ENCODE results near the gene ECM2.

The ECM2 gene

DNA sequence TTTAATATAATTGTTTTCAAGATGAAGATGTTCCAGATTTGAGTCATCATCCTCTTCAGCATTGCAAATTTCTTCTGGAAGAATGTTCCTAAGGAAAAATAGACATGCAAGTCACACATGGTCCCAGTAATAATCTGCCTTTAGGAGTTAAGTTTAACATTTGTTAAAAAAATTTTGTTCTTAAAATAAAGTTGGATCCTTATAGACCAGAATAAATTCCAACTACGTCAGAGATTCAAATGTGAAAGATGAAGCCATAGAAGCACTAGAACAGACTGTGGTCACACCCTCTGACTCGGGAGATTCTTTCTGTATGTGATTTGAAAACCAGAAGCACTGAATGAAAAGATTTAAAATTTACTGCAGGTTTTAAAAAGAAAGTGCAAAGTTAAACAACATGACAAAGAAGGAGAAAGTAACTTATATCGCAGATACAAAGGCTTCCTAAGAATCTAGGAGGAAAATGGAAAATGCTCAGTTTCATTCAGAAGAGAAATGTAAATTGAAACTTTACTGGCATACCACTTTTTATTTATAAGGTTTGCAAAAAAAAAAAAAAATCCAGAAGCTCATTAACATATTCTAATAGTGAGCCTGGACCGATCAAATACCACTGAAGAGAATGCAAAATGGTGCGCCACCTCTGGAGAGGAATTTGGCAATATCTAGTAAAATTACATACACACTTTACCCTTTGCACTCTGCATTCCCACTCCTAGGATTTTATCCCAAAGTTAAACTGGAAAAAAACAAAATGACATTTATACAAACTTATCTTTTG lies 39.2 kb downstream of the ECM2 start:
- DNase-seq = no peak

DNA sequence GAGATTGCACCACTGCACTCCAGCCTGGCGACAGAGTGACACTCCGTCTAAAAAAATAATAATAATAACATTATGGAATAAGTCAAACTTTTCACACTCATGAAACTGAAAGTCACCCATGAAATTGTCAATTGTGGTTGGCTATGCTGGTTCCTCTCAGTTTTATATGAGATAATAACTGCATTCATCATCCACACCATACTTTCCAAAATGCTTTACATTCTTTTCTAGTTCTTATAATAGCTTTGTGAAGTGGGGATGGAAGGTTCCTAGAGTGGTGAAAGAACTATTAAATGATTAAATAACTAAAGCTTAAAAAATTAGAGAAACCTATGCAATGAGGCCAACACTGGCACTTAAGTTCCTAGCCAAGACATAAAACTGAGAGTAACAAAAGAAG lies 40.9 kb downstream of the ECM2 start:
- DNase-seq = no peak

DNA sequence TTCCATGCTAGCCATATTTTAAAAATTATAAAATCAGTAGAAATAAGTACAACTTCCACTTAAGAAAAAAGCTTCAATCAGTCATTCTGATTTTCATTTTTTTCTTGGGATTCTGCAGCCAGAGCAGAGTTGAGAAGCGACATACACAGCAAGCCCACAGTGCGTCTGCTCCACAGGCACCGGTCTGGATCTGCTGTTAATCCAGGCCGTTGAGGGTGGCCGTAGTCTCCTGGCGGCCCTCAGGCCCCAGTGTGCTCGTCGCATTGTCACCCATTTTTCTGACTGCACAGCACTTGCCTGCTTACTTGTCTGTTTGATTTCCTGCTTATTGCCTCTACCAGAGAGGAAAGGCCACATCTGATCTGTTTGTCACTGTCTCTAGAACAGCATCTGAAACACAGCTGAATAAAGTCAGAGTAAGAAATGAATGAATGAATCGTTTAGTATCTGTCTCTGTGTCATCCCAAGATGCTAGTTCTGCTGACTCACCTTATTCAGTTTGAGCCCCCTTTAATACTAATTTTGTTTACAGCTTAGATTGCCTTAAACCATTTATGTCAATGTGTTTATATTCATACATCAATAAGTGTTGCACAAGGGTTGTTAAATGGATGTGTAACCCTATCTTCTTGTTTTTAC lies 41.9 kb downstream of the ECM2 start:
- no peak for DNase-seq

DNA sequence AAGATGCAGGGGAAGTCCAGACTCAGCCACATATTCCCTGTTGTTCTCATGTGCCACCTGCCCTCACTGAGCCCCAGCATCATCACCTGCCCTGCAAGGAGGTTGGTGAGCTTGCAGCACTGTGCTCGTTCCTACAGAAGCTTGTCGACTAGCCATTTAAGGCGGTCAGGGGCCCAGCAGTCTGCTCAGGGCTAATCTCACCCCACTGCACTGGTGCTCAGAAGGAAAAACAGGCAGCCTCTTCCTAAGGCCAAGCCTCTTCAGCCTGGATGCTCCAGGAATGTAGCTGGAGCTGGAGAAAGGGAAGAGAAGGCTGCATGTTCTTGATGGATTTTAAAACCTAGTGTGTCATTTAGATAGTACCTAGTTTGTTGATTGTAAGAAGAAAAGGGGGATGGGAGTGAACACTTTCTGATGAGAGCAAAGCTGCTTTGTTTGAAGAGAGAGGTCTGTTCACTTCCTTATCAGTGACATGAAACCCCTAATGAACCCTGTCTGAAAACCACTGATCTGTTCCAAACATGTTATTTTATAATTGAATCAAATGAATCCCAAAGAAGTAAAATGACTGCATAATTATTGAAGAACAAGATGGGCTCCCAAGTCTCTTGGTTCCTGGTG lies 42.9 kb downstream of the ECM2 start:
- DNase-seq = no peak

DNA sequence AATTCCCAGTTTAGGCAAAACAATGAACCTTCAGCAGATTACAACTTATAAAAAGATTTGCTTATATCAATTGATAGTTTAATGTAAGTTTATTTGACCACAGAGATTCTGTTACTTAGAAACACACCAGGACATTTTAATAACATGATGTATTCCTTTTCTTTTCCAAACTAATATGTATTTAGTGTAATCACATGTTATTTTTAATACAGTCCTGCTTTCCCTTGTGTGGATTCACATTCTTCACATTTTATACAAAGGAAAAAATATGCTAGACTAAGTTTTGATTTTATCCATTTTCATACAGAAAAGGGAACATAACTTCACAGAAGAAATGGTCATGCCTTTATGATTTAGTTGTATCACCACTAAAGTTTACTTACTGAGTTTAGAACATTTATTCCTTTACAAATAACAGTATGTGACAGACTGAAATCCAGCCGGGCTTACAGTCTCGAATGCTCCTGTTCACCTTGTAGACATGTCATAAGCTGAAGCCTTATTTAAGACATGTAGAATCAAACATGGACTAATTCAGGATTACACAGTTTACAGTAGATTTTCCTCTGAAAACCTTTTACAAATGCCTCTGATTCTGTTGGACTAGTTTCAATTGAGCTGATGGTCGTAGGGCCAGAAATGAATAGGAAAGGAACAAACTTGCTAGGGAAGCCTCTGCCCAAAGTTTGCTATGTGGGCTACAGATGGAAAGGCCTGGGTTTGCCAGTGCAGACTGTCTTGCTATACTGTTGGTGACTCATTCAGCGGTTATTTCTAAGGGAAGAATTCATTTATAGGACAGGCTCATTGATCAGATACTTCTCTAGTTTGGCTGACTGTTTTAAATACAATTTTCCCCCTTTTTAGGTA lies 46.9 kb downstream of the ECM2 start:
- DNase-seq = no peak

DNA sequence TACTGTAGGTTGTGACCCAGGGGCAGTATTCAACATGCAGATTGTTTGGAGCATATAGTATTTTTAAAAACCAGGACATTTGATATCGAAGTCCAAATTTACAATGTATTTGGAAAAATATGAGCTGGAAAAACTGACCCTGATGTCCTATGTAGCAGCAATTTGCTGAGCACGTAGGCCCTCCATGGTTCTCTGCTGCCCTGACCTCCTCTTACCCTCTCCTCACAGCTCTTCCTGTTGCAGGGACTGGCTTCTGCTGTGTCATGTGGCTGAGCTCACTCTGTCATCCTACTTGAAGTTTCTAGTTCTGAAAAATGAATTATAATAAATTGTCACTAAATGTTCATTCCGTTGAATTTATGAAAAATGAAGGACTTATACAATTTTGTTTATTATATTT lies 49.4 kb downstream of the ECM2 start:
- DNase-seq = no peak

DNA sequence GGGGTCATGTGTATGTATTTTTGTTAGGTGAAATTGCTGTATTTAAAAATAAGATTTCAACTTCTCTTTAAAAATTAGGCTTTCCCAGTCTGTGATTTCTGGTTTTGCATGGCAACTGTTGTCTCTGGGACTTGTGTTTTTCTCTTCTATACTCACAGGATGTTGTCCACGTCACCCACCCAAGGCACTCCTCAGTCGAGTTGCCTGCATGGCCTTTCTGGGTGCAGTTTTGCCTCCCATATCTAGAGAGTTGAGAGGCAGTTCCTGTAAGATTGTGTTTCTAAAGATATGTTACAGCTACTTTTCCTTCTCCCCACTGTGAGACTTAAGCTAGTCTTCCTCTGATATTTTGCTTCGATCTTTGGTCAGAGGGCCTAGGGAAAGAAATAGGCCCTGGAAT lies 51.2 kb downstream of the ECM2 start:
- DNase-seq = no peak

DNA sequence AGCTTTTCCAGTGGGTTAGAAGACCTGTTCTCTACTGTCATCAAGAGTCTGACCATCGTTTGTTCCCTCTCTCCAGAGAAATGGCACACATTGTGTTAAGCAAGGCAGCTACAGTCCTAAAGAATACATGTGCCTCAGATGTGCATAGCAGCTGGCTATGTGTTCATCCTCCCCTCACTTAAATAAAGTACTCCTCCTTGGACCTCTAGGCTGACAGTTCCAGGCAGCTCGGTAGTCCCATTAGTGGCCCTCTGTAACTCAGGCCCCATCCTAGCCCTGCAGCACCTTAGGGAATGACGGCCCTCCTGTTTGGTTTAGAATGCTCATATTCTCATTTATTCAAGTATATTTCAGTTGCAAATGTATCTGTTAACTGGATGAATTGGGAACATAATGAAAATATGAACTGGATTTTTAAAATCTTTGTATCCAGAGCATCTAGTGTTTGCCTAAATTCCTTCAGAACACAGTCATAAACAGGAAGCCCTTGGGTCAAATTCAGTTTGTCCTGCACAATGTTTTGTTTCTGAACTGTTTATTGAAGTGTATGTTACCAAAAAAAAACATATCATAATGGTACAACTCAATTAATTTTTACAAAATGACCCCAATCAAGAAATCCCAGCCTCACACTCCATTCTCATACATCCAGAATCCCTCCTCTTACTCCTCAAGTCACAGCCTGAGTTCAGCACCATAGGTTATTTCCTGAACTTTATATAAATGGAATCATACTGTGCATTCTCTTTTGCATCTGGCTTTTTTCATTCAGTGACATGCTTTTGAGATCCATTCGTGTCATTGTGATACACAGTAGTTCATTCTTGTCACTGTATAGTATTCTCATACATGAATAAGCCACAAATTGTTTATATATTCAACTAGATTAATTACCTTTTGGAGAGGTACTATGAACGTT lies 51.9 kb downstream of the ECM2 start:
- DNase-seq = no peak

DNA sequence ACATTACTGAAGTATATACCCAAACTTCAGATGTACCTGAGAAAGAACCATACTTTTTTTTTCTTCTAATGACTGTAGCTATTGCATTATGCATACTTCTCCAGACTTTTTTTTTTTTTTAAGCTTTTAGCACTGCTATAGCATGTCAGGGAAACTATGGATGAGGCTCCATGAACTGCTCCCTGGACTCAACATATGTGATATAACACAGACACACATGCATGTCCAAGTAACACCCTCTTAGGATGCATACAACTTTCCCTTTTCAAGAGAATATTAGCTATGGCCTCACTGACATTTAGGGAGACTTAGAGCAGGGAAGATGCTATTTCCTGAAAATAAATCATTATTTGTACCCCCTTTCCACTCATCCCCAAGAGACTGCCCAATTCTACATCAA lies 53.0 kb downstream of the ECM2 start:
- no peak for DNase-seq

DNA sequence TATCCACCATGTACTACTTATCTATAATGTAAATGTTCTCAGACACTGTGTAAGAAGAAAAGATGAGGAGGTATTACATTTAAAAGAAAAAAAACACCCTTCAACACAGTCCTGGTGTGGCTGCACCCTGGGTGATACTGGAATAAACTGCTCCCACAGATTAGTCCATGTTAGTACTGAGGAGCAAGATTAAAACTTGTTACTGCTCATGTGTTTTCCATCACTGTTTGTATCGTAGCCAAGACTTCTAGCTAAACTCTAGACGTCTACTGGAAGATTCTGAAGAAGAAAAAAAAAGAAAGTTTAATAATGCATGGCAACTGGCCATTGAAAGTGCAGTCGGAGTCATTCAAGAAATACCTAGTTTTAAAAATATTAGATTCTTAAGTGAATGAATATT lies 53.5 kb downstream of the ECM2 start, which contains the start of gene ASPN:
TSS of gene ASPN (minus strand) at position 178 of the 400 bp plus-strand sequence.
- no peak for DNase-seq

DNA sequence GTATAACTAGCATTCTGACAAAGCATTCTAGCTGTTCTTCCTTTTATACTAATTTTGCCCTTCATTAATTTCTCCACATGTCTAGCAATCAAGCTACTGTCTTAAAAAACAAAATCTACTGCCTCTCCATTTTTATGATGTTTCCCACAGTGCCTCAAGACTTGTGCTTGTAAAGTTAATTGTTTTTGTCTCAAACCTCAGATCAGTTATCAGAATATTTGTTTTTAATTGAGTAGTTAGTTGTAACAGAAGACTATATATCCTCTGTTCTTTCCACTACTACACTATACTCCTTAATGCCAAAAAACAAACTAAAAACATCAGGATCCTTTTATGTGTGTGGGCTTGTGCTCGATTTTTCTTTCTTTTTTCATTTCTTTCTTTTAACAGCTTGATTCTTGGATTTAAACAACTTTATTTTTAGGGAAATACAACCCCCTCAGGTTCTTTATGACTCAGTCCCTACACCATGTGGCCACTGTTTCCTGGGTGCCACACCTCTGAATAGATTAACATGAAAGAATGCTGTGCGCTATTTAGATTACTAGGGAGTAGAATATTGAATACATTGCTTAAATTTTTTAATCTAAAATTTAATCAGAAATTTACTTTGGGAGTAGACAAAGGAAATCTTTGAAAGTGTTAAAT lies 54.7 kb downstream of the ECM2 start:
- DNase-seq = no peak

DNA sequence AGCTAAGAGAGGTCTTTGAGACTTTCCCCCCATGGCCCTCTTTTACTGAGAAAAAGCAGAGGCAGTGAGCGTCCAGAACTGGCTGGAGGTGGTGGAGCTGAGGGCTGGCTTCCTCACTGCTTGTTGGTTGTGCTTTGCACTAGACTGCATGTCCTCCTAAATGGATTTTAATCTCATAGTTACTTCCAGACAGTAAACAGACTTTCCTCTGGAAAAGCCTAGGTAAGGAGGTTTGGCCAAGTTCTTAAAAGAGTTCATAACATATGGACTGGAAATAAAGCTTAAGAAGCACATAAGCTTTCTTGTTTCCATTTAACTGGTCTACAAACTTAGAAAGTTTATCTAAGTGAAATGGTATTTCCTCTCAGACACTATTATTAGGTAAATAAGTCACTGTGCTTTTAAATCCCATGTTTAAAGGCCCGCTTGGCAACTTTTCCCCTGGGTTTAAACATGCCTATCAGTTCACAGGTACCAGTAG lies 55.5 kb downstream of the ECM2 start:
- DNase-seq = no peak

DNA sequence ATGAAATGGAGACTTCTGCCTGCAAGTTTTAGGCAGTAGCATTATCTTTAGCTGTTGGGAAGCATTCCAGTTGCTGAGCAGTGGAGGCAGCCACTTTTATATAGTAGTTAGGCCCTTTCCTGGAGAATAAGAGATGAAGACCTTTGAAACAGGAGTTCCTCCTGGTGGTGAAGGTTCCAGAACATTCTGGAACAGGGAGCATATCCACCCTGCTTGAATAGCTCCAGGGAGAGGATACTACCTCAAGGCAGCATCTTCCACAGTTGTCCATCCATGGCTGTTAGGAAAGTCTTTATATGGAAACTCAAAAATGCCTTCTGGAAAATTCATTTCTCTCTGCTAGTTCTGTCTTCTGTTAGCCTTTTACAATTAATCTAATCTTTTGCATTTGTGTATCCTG lies 56.4 kb downstream of the ECM2 start:
- no peak for DNase-seq

DNA sequence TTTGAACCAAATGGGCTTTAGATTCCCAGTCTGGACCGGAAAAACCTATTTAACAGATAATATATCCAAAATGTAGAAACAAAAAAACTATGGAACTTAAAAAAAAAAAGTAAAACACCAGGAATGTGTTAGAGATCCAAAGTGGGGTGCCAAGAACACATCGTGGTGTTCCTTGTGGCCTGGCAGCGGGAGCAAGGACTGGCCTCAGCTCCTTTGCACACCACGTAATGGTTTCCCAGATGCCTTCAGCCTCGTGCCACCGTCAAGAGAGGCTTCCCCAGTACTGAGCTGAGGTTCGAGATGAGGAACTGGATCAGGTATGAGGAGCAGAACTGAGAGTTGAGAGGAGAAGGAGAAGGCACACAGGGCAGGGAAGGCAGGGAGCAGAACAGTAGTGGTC lies 57.0 kb downstream of the ECM2 start:
- no peak for DNase-seq

DNA sequence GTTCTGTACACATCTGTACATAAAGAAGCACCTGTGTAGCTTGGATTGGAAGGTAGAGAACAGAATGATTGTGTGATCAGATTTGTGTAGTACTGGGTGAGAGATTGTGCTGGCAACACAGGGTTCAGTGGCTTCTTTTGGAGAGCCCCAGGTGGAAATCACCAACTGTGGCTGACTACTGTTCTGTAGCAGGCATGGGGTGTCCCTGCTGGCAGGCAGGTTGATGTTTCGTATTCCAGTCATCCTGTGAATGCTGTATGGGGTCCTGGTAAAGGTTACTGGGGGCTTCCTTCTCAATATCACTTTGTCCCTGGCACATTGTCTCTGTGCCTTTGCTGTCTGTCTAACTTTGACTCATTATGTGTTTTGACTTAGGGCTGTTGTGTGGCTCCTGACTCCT lies 58.8 kb downstream of the ECM2 start:
- DNase-seq = no peak

DNA sequence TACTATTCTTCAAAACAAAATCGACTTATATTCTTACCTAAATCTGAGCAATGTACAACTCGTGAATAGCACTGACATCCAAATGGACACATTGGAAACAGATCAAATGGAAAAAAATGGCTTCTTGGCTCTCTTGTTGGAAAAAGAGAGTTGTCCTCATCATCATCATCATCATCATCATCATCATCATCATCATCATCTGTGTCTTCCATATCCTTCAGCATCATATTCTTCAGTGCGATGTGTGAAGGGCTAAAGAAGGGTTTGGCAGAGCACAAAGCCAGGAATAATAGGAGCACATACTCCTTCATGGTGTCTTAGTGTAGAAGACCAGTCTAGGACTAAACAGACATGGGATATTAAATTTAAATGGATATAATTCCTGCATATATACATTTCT lies 61.2 kb downstream of the ECM2 start:
- no peak for DNase-seq

DNA sequence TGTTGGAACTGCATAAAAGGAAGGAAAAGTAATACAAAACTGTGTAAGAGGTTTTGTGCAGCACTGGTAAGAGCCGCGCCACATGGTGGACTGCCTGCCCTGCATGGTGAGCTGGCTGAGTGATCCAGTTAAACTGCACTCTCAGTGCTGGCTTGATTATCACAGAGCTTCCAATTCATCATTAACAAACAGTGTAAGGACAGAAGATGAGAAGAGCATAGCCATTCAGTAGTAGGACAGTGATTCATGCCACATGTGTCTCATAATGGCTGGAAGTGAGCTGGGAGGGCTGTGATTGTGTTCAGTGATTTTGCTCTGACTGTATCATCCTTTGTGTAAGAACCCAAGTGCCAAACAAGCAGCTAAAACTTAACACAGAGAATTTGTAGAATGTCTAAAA lies 67.6 kb downstream of the ECM2 start:
- DNase-seq = no peak

DNA sequence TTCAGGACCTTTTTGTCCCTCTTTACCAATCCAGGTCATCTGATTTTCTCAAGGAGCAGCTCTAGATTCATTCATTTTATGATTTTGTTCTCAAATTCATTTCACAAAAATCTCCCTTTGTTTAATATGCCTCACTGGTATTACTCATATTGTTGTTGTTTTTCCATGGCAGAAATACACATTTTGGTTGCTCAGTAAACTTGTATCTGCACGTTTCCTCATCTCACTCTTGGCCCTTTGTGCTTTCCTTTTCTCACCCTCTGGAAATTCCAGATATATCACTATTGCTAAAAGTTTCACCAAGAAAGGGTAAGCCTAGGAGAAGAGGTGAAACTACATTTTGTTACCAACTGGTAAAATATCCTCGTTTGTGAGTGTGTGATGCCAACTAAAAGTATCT lies 68.3 kb downstream of the ECM2 start:
- DNase-seq = no peak

DNA sequence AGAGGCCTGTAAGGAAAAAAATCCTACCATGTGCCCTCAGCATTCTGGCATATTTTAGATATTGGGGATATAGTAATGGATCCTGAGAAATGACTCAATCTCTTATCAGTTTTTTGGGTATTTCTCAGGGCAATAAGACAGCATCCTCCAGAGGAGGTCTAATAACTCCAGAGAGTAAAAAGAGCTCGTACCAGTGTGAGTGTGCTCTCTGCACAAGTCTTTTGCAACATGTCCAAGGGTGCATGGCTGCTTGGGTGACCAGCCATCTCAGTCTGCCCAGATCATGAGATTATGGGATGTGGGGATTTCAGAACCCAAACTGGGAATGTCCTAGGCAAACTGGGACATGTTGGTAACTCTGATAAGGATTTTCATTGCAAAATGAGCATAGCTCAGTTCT lies 68.7 kb downstream of the ECM2 start:
- no peak for DNase-seq

DNA sequence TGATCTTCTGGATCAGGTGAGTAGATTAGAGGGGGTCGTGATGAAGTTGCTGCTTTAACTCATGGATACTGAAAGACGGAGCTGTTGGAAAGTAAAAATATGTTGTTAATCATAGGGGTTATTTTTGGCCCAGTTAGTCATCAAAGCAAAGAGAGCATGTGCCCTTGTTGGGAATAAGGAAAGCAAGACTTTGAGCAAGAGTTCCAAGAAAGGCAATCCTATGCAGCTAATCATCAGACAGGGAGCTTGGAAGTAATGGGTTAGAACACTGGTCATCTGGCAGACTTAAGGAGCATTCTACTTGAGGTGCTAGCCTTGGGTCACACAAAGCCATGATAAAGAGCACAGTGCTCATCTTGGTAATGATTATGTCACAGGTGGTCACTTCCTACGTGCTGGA lies 71.8 kb downstream of the ECM2 start:
- DNase-seq = no peak

DNA sequence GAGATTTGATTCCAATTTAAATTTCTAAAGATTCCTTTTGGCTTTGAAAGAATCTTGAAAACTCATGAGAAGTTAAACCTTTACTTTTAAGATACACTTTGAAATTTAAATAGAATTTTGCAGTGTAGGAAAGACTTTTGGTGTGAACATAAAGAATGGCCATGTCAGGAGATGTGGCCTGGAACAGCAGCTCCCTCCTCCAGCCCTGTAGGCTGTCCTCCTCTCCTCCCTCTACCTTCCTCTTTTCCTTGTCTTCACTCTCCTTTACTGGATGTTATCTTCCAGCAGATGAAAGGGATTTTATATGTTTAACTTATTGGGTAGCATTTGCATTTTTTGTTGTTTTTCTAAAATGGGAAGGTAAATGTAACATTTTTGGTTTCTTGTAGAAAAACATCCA lies 72.4 kb downstream of the ECM2 start:
- DNase-seq = no peak

DNA sequence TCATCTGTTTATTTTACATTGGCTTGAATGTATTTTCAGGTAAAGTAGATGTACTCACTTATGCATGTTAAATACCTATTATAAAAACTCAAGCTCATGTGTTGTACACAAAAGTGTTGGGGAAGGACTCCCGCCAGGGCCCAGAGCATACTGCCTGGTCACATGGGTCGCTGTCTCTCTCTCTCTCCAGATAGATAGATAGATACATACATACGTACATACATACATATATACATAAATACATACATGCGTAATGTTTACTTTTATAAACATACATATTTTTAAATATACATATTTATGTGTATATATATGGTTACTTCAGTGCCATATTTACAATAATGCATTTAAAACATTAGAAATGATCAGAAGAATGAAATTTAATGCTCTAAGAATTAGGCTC lies 78.2 kb downstream of the ECM2 start:
- no peak for DNase-seq
